ENCODE data around the gene TAPBP. TPM values are rescaled to one million over a fixed set of nuclear protein-coding genes. Genes with fewer than 3 reads are reported as not detected.
A peak's percentile ranks its signal among the peaks of the same experiment; 100 is the strongest.

The TAPBP gene
- total and polyA plus RNA-seq, 9 of the 15 experiments (the other 6 are each of a cell fraction or from before 2014, with no cell fraction given): 5.6 to 74.0 (median 22.3) TPM

GRCh38 chr6:33314515-33314942 is 651 bp upstream of the TAPBP start (continued):
- TF ChIP-seq RBM25 (IDR thresholded peaks at IDR 0.05; ENCODE audit: low read depth, low read length, severe bottlenecking): no peak
- TF ChIP-seq SPI1 (IDR thresholded peaks at IDR 0.05; ENCODE audit: borderline replicate concordance, low read depth, low read length): no peak
- no peak for TF ChIP-seq SREBF1 (IDR thresholded peaks at IDR 0.05; ENCODE audit: borderline replicate concordance, low read depth, low read length)
- TF ChIP-seq SMARCE1 (IDR thresholded peaks at IDR 0.05): no peak
- TF ChIP-seq ZHX1 (conservative IDR thresholded peaks at IDR 0.05; ENCODE audit: low read length): no peak
- TF ChIP-seq ZNF124 (CRISPR knock-in tag; IDR thresholded peaks at IDR 0.05): no peak
- TF ChIP-seq ZNF263 (CRISPR knock-in tag; IDR thresholded peaks at IDR 0.05; ENCODE audit: borderline replicate concordance): no peak; the same call in 1 of the 2 replicates
- TF ChIP-seq L3MBTL2 (IDR thresholded peaks at IDR 0.05): no peak
- 0 out of 4 replicates have a peak, but pooled peaks of 1 of the 2 experiments have one; percentile 11 for TF ChIP-seq KDM1A (IDR thresholded peaks at IDR 0.05)
- no peak for TF ChIP-seq SMC3 (conservative IDR thresholded peaks at IDR 0.05; ENCODE audit: insufficient read depth, low read depth, low read length)
- TF ChIP-seq TFAM (CRISPR knock-in tag; conservative IDR thresholded peaks at IDR 0.05): no peak
- TF ChIP-seq ARID2 (IDR thresholded peaks at IDR 0.05): no peak
- no peak for TF ChIP-seq TEAD1 (CRISPR knock-in tag; IDR thresholded peaks at IDR 0.05)
- no peak for TF ChIP-seq ZNF740 (CRISPR knock-in tag; IDR thresholded peaks at IDR 0.05)
- no peak for TF ChIP-seq ZNF740 (tag; IDR thresholded peaks at IDR 0.05)
- TF ChIP-seq BRD4 (IDR thresholded peaks at IDR 0.05): no peak
- TF ChIP-seq THRA (IDR thresholded peaks at IDR 0.05): no peak
- TF ChIP-seq GTF3C2 (IDR thresholded peaks at IDR 0.05; ENCODE audit: borderline replicate concordance, extremely low read depth, insufficient read length): no peak
- TF ChIP-seq ZNF639 (CRISPR knock-in tag; conservative IDR thresholded peaks at IDR 0.05 in 1 of 2, IDR thresholded peaks at IDR 0.05 in 1 of 2): no peak; a peak in 1 of 4 replicates
- TF ChIP-seq ZKSCAN3 (CRISPR knock-in tag; IDR thresholded peaks at IDR 0.05): no peak

Measured in K562 (cell line).